ENCODE data around the gene AVPR1A.
A peak's percentile ranks its signal among the peaks of the same experiment; 100 is the strongest.

Gene AVPR1A

GRCh38 chr12:63149909-63150712 lies 890 bp downstream of the AVPR1A start:
- peak overlapping the region; percentile 50 for H3K4me3 ChIP-seq (ENCODE audit: low read depth, low read length)
- no peak overlapping the region for H3K27ac ChIP-seq
- H3K36me3 ChIP-seq, result no peaks in the 10 kb centered on the region
- TF ChIP-seq CTCF (IDR thresholded peaks at IDR 0.05; ENCODE audit: low read depth, low read length), result no peak
- peaks cover 35% of the 10 kb centered on the region for H3K27me3 ChIP-seq (ENCODE audit: insufficient read depth, low read depth, severe bottlenecking)
- peak; percentile 14 for DNase-seq
- H3K9me3 ChIP-seq (ENCODE audit: severe bottlenecking), result peaks cover 5% of the 10 kb centered on the region

GRCh38 chr12:63144556-63144955 lies 6.4 kb downstream of the AVPR1A start:
- no peaks in the 10 kb centered on the region for H3K9me3 ChIP-seq (ENCODE audit: severe bottlenecking)
- H3K4me3 ChIP-seq (ENCODE audit: low read depth, low read length), result no peak overlapping the region
- DNase-seq, result no peak
- H3K36me3 ChIP-seq, result no peaks in the 10 kb centered on the region
- H3K27ac ChIP-seq, result no peak overlapping the region
- H3K27me3 ChIP-seq (ENCODE audit: insufficient read depth, low read depth, severe bottlenecking), result peaks cover 12% of the 10 kb centered on the region
- TF ChIP-seq CTCF (IDR thresholded peaks at IDR 0.05; ENCODE audit: low read depth, low read length), result no peak

GRCh38 chr12:63138488-63138887 lies 12.5 kb downstream of the AVPR1A start:
- no peaks in the 10 kb centered on the region for H3K36me3 ChIP-seq
- no peak for TF ChIP-seq CTCF (IDR thresholded peaks at IDR 0.05; ENCODE audit: low read depth, low read length)
- H3K9me3 ChIP-seq (ENCODE audit: severe bottlenecking), result no peaks in the 10 kb centered on the region
- no peak overlapping the region for H3K27ac ChIP-seq
- H3K4me3 ChIP-seq (ENCODE audit: low read depth, low read length), result no peak overlapping the region
- DNase-seq, result no peak
- no peaks in the 10 kb centered on the region for H3K27me3 ChIP-seq (ENCODE audit: insufficient read depth, low read depth, severe bottlenecking)

GRCh38 chr12:63133981-63134380 lies 17.0 kb downstream of the AVPR1A start:
- Histone ChIP-seq H3K9me3 (ENCODE audit: severe bottlenecking) (no peaks in the 10 kb centered on the region), H3K36me3 (no peaks in the 10 kb centered on the region), H3K27ac (no peak overlapping the region), H3K4me3 (ENCODE audit: low read depth, low read length) (no peak overlapping the region), H3K27me3 (ENCODE audit: insufficient read depth, low read depth, severe bottlenecking) (no peaks in the 10 kb centered on the region)
- DNase-seq, result no peak
- no peak for TF ChIP-seq CTCF (IDR thresholded peaks at IDR 0.05; ENCODE audit: low read depth, low read length)

- no peak for DNase-seq
- no peaks in the 10 kb centered on the region for H3K9me3 ChIP-seq (ENCODE audit: severe bottlenecking)
- H3K27me3 ChIP-seq (ENCODE audit: insufficient read depth, low read depth, severe bottlenecking), result peaks cover 3% of the 10 kb centered on the region
- no peak for TF ChIP-seq CTCF (IDR thresholded peaks at IDR 0.05; ENCODE audit: low read depth, low read length)
- no peaks in the 10 kb centered on the region for H3K36me3 ChIP-seq
- H3K27ac ChIP-seq, result no peak overlapping the region
- H3K4me3 ChIP-seq (ENCODE audit: low read depth, low read length), result no peak overlapping the region
These were observed 18.8 kb downstream of the AVPR1A start for GRCh38 chr12:63132201-63132600.

- no peaks in the 10 kb centered on the region for H3K36me3 ChIP-seq
- H3K27ac ChIP-seq, result no peak overlapping the region
- no peak for DNase-seq
- no peak overlapping the region for H3K4me3 ChIP-seq (ENCODE audit: low read depth, low read length)
- TF ChIP-seq CTCF (IDR thresholded peaks at IDR 0.05; ENCODE audit: low read depth, low read length), result no peak
- H3K27me3 ChIP-seq (ENCODE audit: insufficient read depth, low read depth, severe bottlenecking), result peaks cover 3% of the 10 kb centered on the region
- no peaks in the 10 kb centered on the region for H3K9me3 ChIP-seq (ENCODE audit: severe bottlenecking)
These were observed 21.1 kb downstream of the AVPR1A start for GRCh38 chr12:63129927-63130326.
